GM12864 (cell line): Measurements from ENCODE around the gene R3HCC1L.

Experiments used
- DNase-seq: peaks from one replicate; pipeline ENCODE4 v3.0.0-alpha.2; 2011; ENCODE audit warnings: low read depth
- H3K4me3 ChIP-seq: 2 replicates; pipeline ENCODE4 v1.5.1; 2011; ENCODE audit warnings: mild to moderate bottlenecking, low read depth, low read length, control low read depth
- TF ChIP-seq, protein P1 (sequence below): IDR thresholded peaks from 2 replicates; pipeline ENCODE4 v1.5.1; 2011; ENCODE audit warnings: low read depth, mild to moderate bottlenecking, moderate library complexity, low read length, control low read depth, inconsistent platforms; ENCODE audit errors: missing control alignments

The R3HCC1L gene

DNA sequence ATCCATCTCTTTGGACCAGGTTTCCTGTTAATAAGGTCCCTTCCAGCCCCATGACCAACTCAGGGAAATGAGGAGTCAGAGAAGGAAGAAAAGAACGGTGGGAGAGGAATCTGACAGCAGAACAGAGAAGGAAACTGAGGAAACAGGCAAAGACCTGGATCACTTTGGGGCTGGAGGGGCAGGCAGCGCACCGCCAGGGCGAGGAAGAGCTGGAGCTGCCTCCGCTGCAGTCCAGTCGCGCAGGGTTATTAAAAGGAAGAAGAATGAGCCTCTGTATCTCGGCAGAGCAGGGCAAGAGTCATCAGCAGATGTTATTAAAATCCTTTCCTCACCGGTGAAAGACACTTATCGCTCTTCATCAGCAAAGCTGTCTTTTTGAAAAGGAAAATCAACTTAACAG, 37.7 kb upstream of the R3HCC1L start:
- TF ChIP-seq, protein P1, sequence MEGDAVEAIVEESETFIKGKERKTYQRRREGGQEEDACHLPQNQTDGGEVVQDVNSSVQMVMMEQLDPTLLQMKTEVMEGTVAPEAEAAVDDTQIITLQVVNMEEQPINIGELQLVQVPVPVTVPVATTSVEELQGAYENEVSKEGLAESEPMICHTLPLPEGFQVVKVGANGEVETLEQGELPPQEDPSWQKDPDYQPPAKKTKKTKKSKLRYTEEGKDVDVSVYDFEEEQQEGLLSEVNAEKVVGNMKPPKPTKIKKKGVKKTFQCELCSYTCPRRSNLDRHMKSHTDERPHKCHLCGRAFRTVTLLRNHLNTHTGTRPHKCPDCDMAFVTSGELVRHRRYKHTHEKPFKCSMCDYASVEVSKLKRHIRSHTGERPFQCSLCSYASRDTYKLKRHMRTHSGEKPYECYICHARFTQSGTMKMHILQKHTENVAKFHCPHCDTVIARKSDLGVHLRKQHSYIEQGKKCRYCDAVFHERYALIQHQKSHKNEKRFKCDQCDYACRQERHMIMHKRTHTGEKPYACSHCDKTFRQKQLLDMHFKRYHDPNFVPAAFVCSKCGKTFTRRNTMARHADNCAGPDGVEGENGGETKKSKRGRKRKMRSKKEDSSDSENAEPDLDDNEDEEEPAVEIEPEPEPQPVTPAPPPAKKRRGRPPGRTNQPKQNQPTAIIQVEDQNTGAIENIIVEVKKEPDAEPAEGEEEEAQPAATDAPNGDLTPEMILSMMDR = no peak
- no peak for DNase-seq
- H3K4me3 ChIP-seq = no peak overlapping the region

GRCh38 chr10:98097175-98097574, 37.3 kb upstream of the R3HCC1L start:
- TF ChIP-seq, protein P1 = no peak
- H3K4me3 ChIP-seq = no peak overlapping the region
- DNase-seq = no peak

DNA sequence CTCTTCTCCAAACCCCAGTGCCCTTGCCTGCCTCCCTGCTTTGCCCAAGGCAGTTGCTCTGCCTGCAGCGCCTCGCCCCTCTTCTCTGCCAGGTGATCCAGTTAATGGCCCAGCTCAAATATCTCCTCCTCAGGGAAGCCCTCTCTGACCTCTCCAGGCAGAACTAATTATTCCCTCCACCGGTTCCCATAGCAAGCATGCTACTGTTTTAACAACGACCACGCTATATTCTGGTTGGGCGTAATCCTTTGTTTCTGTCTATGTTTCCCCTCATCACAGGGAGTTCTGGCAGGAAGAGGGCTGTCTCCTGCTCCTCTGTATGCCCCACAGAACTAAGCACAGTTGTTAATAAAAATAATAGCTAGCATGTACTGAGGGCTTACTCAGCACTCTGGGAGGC, 36.8 kb upstream of the R3HCC1L start:
- TF ChIP-seq, protein P1 = no peak
- DNase-seq = no peak
- H3K4me3 ChIP-seq = no peak overlapping the region

DNA sequence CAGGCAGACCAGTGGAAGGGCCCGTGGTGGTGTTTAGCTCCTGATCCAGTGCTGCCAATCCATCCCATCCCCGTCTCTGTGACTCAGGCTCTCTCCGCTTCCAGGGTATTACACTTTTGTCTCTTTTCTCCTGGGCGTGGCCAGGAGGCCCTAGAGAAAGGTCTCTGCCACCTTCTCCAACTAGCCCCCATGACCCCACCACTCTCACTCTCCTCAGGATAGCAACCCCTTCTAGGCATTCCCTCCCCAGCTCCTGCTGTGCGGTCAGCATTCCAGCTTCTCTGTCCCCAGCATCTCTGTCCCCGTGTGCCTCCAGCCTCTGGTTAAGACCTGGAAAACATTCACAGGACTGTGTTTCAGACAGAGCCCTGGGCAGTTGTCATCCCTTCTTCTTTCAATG, 36.2 kb upstream of the R3HCC1L start:
- no peak overlapping the region for H3K4me3 ChIP-seq
- TF ChIP-seq, protein P1 = no peak
- no peak for DNase-seq

GRCh38 chr10:98100476-98100875, 34.0 kb upstream of the R3HCC1L start:
- TF ChIP-seq, protein P1 = no peak
- no peak overlapping the region for H3K4me3 ChIP-seq

GRCh38 chr10:98101366-98101765, 33.1 kb upstream of the R3HCC1L start:
- TF ChIP-seq, protein P1 = no peak
- no peak for DNase-seq
- H3K4me3 ChIP-seq = no peak overlapping the region

More at GRCh38 chr10:98100476-98100875, 34.0 kb upstream of the R3HCC1L start:
- no peak for DNase-seq

DNA sequence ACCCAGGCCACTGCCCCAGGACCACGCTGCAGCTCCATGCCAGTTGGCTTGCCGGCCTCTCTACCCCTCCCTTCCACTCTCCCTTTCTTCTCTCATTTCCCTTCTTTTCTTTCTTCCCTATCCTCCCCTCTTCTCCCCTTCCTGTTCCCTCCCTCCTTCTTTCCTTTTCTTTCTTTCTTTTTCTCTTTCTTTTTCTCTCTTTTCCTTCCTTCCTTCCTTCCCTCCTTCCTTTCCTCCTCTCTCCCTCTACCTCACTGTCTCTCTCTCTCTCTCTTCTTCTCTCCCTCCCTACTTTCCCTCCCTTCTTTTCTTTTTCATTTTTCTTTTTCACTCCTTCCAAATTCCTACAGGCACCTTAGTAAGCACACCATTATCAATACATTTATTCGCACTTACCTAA, 30.3 kb upstream of the R3HCC1L start:
- DNase-seq = no peak
- TF ChIP-seq, protein P1 = no peak
- no peak overlapping the region for H3K4me3 ChIP-seq
